GM23338 (cell line): ENCODE results near the gene ERBB4. TPM values are rescaled to one million over a fixed set of nuclear protein-coding genes. Genes with fewer than 3 reads are reported as not detected.

ENCODE experiments used
- ATAC-seq: fragments of 200-7000 bp; cut with Tn5 transposase; 3 replicates; pipeline ENCODE4 v1.9.1; 2020
- DNase-seq: peaks from one replicate; pipeline ENCODE4 v3.0.0-alpha.2; 2015; ENCODE audit warnings: low spot score
- H2AFZ ChIP-seq: fragments of 200-600 bp; sonication (generic); 2 replicates; pipeline ENCODE4 v1.8.0; 2016; ENCODE audit warnings: antibody characterized with exemption, mild to moderate bottlenecking, moderate library complexity
- H3F3A ChIP-seq: fragments of 200-600 bp; sonication (generic); replicated peaks from 2 replicates; pipeline ENCODE4 v1.8.0; 2017; ENCODE audit warnings: antibody characterized with exemption, mixed run types, low read depth
- H3K27ac ChIP-seq: fragments of 200-600 bp; sonication (generic); 2 replicates; pipeline ENCODE4 v1.6.1; 2016; ENCODE audit warnings: low read depth
- H3K27me3 ChIP-seq: fragments of 200-600 bp; sonication (generic); 2 replicates; pipeline ENCODE4 v1.8.0; 2016; ENCODE audit warnings: mild to moderate bottlenecking, mixed run types, moderate library complexity; ENCODE audit not compliant: insufficient read depth
- H3K36me3 ChIP-seq: fragments of 200-600 bp; sonication (generic); 2 replicates; pipeline ENCODE4 v1.8.0; 2016; ENCODE audit warnings: mild to moderate bottlenecking; ENCODE audit not compliant: insufficient read depth
- H3K4me1 ChIP-seq: fragments of 200-600 bp; sonication (generic); 2 replicates; pipeline ENCODE4 v1.8.0; 2016; ENCODE audit warnings: mild to moderate bottlenecking, moderate library complexity; ENCODE audit not compliant: insufficient read depth
- H3K4me2 ChIP-seq: fragments of 200-600 bp; sonication (generic); 2 replicates; pipeline ENCODE4 v1.7.1; 2017; ENCODE audit warnings: mixed run types
- H3K4me3 ChIP-seq: fragments of 200-600 bp; sonication (generic); 2 replicates; pipeline ENCODE4 v1.6.1; 2016; ENCODE audit warnings: mixed run types
- H3K79me2 ChIP-seq: fragments of 200-600 bp; sonication (generic); replicated peaks from 2 replicates; pipeline ENCODE4 v1.8.0; 2017; ENCODE audit warnings: mild to moderate bottlenecking; ENCODE audit not compliant: insufficient read depth
- H3K9me2 ChIP-seq: fragments of 200-600 bp; sonication (generic); 2 replicates; pipeline ENCODE4 v1.8.0; 2017; ENCODE audit not compliant: insufficient read depth
- H4K20me1 ChIP-seq: fragments of 200-600 bp; sonication (generic); replicated peaks from 2 replicates; pipeline ENCODE4 v1.8.0; 2017; ENCODE audit warnings: mild to moderate bottlenecking; ENCODE audit not compliant: insufficient read depth
- H3K27ac Mint-ChIP-seq: 2 replicates; pipeline ENCODE4 v1.8.0; 2020; ENCODE audit warnings: inconsistent platforms, mild to moderate bottlenecking, moderate library complexity, mixed read lengths
- H3K27me3 Mint-ChIP-seq: 3 replicates; pipeline ENCODE4 v1.8.0; 2022; ENCODE audit warnings: low read depth, mild to moderate bottlenecking, moderate library complexity, mixed read lengths, inconsistent platforms; ENCODE audit not compliant: insufficient read depth, poor library complexity
- H3K36me3 Mint-ChIP-seq: 3 replicates; pipeline ENCODE4 v1.8.0; 2021; ENCODE audit warnings: low read depth, mild to moderate bottlenecking, inconsistent platforms, moderate library complexity, mixed read lengths
- H3K4me1 Mint-ChIP-seq: 3 replicates; pipeline ENCODE4 v1.8.0; 2020; ENCODE audit warnings: mild to moderate bottlenecking, inconsistent platforms, mixed read lengths
- H3K4me3 Mint-ChIP-seq: 3 replicates; pipeline ENCODE4 v1.8.0; 2021; ENCODE audit warnings: moderate library complexity, mild to moderate bottlenecking, inconsistent platforms, mixed read lengths
- H3K9me3 Mint-ChIP-seq: 3 replicates; pipeline ENCODE4 v1.8.0; 2020; ENCODE audit warnings: moderate library complexity, mild to moderate bottlenecking, inconsistent platforms, mixed read lengths
- ETS1 ChIP-seq: IDR thresholded peaks from 2 replicates; pipeline ENCODE4 v1.6.1; 2016; ENCODE audit warnings: antibody characterized with exemption
- EZH2 ChIP-seq: fragments of 200-600 bp; sonication (generic); IDR thresholded peaks from one replicate; pipeline ENCODE4 v1.8.0; 2017; ENCODE audit warnings: antibody characterized with exemption, mild to moderate bottlenecking, low read depth; ENCODE audit not compliant: unreplicated experiment
- EZH2phosphoT487 ChIP-seq: fragments of 200-600 bp; sonication (generic); IDR thresholded peaks from one replicate; pipeline ENCODE4 v1.8.1; 2018; ENCODE audit warnings: antibody characterized with exemption; ENCODE audit not compliant: unreplicated experiment
- NANOG ChIP-seq: IDR thresholded peaks from 2 replicates; pipeline ENCODE4 v1.6.1; 2016; ENCODE audit warnings: antibody characterized with exemption, borderline replicate concordance
- REST ChIP-seq: IDR thresholded peaks from one replicate; pipeline ENCODE4 v1.6.1; 2018; ENCODE audit warnings: antibody characterized with exemption; ENCODE audit not compliant: unreplicated experiment
- ZNF331 ChIP-seq: fragments of 250-450 bp; sonication (Bioruptor Pico); IDR thresholded peaks from 2 replicates; pipeline ENCODE4 v1.5.0; 2020; ENCODE audit warnings: low read depth, mild to moderate bottlenecking, moderate library complexity
- polyA plus RNA-seq: library from polyadenylated mRNA; unstranded; fragments of >200 nt; fragmentation: Nextera tagmentation; extraction: Ambion mirVana; gene quantifications from 2 replicates; pipeline ENCODE4 v1.2.1, GENCODE V29; 2016
- total RNA-seq: library from RNA; depleted of rRNA; stranded (reverse); fragments of >200 nt; shearing (Covaris generic); gene quantifications from 2 replicates; pipeline ENCODE4 v1.2.3, GENCODE V29; 2014
- TF ChIP-seq, protein P1 (sequence below), 2 experiments: fragments of 200-600 bp in 1 of 2; sonication (generic) in 1 of 2; conservative IDR thresholded peaks; 2 replicates each; pipeline versions ENCODE4 v1.5.1 to v1.6.1; 2016 to 2017; ENCODE audit warnings: antibody characterized with exemption in 2 of 2, low read depth in 2 of 2, mild to moderate bottlenecking in 2 of 2, moderate library complexity in 1 of 2

ERBB4 gene
- total and polyA plus RNA-seq, 2 experiments from 2014 or later, result 0.73 to 1.1 TPM

DNA sequence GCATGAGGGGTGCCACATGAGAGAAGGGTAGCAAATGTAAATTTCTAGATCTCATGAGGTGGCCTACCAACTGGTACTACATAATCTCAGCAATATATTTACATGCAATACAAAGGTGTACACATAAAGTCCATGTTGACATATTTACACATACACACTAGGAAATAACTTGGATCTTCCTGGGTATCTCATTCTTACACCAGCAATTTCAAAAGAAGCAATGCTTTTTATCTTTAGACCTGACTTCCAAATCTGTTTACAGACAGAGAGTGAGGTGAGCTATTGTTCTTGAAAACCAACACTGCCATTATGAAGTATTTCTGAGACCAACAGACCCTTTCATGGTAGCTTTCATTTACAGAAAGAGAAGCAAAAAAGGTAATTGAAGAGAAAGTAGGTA, 184.2 kb downstream of the ERBB4 start (continued):
- TF ChIP-seq, protein P1, sequence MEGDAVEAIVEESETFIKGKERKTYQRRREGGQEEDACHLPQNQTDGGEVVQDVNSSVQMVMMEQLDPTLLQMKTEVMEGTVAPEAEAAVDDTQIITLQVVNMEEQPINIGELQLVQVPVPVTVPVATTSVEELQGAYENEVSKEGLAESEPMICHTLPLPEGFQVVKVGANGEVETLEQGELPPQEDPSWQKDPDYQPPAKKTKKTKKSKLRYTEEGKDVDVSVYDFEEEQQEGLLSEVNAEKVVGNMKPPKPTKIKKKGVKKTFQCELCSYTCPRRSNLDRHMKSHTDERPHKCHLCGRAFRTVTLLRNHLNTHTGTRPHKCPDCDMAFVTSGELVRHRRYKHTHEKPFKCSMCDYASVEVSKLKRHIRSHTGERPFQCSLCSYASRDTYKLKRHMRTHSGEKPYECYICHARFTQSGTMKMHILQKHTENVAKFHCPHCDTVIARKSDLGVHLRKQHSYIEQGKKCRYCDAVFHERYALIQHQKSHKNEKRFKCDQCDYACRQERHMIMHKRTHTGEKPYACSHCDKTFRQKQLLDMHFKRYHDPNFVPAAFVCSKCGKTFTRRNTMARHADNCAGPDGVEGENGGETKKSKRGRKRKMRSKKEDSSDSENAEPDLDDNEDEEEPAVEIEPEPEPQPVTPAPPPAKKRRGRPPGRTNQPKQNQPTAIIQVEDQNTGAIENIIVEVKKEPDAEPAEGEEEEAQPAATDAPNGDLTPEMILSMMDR (conservative IDR thresholded peaks at IDR 0.05; ENCODE audit: low read depth in 2 of 2), result no peak
- no peak for TF ChIP-seq REST
- TF ChIP-seq EZH2phosphoT487, result no peak
- no peak for TF ChIP-seq NANOG
- TF ChIP-seq ZNF331 (CRISPR knock-in tag), result no peak

GRCh38 chr2:212348501-212348900, 190.1 kb downstream of the ERBB4 start:
- peaks cover 3% of the 10 kb centered on the region for H3K27me3 Mint-ChIP-seq

More at GRCh38 chr2:212348501-212348900, 190.1 kb downstream of the ERBB4 start:
- Mint-ChIP-seq H3K4me3 (no peak overlapping the region), H3K27ac (no peak overlapping the region), H3K36me3 (no peaks in the 10 kb centered on the region), H3K4me1 (peaks cover 2% of the 10 kb centered on the region; the same call in 1 of the 3 replicates), H3K9me3 (no peaks in the 10 kb centered on the region)
- DNase-seq (no peak), ATAC-seq (no peak)
- TF ChIP-seq EZH2, result no peak
- TF ChIP-seq NANOG, result no peak
- no peak for TF ChIP-seq EZH2phosphoT487
- TF ChIP-seq, protein P1 (conservative IDR thresholded peaks at IDR 0.05; ENCODE audit: low read depth in 2 of 2), result no peak
- no peak for TF ChIP-seq ETS1
- Histone ChIP-seq H3K79me2 (no peaks in the 10 kb centered on the region), H3K4me2 (no peak overlapping the region), H3K4me1 (no peaks in the 10 kb centered on the region), H3K27me3 (no peaks in the 10 kb centered on the region), H4K20me1 (no peaks in the 10 kb centered on the region), H3K4me3 (no peak overlapping the region), H3K9me2 (no peaks in the 10 kb centered on the region), H3K36me3 (no peaks in the 10 kb centered on the region), H2AFZ (no peak overlapping the region), H3K27ac (no peak overlapping the region), H3F3A (no peaks in the 10 kb centered on the region)
